IMR-90 (cell line): ENCODE results near the gene ANTXR2.

Experiments
- MXI1 ChIP-seq: IDR thresholded peaks from 2 replicates; pipeline ENCODE4 v1.6.1; 2012; ENCODE audit warnings: low read depth, mild to moderate bottlenecking, low read length, moderate library complexity, borderline replicate concordance
- POLR2A ChIP-seq: IDR thresholded peaks from 2 replicates; pipeline ENCODE4 v1.6.1; 2012; ENCODE audit warnings: mild to moderate bottlenecking, low read depth, low read length
- RAD21 ChIP-seq: IDR thresholded peaks from 2 replicates; pipeline ENCODE4 v1.6.1; 2012; ENCODE audit warnings: low read length, improper control_type of control experiment
- TF ChIP-seq, protein P1 (sequence below): conservative IDR thresholded peaks from 2 replicates; pipeline ENCODE4 v1.5.1; 2012; ENCODE audit warnings: mild to moderate bottlenecking, low read depth, low read length, improper control_type of control experiment
- TF ChIP-seq, protein P2 (sequence below): fragments of 150-350 bp; IDR thresholded peaks from 2 replicates; pipeline ENCODE4 v1.6.1; 2017; ENCODE audit warnings: mild to moderate bottlenecking, antibody characterized with exemption, low read length, low read depth

DNA sequence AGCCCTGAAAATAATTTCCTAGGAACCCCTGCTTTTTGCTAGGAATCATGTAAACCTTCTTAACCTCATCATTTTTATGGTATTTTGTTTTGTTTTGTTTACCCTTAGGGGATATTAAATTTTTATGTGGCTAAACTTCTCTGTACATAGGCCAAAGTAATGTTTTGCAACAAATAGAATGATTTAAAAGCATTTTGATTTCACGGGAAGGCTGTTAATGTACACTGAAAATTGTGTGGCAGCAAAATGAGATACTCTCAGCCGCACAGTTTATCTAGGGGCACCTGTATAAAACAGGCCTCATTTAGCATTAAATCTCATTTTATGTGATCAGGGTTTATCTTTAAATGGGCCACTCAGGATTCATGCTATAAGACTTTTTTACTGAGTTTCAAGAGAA, 175.0 kb downstream of the ANTXR2 start:
- TF ChIP-seq, protein P1, sequence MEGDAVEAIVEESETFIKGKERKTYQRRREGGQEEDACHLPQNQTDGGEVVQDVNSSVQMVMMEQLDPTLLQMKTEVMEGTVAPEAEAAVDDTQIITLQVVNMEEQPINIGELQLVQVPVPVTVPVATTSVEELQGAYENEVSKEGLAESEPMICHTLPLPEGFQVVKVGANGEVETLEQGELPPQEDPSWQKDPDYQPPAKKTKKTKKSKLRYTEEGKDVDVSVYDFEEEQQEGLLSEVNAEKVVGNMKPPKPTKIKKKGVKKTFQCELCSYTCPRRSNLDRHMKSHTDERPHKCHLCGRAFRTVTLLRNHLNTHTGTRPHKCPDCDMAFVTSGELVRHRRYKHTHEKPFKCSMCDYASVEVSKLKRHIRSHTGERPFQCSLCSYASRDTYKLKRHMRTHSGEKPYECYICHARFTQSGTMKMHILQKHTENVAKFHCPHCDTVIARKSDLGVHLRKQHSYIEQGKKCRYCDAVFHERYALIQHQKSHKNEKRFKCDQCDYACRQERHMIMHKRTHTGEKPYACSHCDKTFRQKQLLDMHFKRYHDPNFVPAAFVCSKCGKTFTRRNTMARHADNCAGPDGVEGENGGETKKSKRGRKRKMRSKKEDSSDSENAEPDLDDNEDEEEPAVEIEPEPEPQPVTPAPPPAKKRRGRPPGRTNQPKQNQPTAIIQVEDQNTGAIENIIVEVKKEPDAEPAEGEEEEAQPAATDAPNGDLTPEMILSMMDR: no peak
- TF ChIP-seq MXI1: no peak
- TF ChIP-seq POLR2A: no peak
- TF ChIP-seq RAD21: no peak
- TF ChIP-seq, protein P2, sequence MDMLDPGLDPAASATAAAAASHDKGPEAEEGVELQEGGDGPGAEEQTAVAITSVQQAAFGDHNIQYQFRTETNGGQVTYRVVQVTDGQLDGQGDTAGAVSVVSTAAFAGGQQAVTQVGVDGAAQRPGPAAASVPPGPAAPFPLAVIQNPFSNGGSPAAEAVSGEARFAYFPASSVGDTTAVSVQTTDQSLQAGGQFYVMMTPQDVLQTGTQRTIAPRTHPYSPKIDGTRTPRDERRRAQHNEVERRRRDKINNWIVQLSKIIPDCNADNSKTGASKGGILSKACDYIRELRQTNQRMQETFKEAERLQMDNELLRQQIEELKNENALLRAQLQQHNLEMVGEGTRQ: no peak
